GM21529 (cell line): ENCODE results near the gene SMG6.

Experiments used
- ATAC-seq: cut with Tn5 transposase; IDR thresholded peaks from one replicate; pipeline ENCODE4 v1.9.1; 2021; ENCODE audit not compliant: unreplicated experiment

Gene SMG6

DNA sequence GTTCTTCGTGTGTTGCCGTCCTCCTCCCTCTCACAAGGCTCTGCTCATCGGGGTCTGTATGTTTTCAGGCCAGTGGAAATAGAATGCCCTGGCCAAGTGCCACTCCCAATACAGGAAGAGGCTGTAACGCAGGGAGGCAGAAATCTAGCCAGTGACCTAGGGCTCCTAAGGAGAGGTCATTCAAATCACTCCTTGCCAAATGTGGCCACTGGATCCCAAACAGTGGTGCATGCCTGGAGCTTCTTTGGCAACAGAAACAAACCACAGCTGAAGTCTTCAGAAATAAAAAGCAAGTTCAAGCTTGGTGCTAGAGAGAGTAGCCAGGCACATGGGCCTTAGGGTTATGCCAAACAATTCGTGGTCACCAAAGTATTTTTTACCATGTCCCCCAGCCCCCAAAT, 66.1 kb downstream of the SMG6 start:
- no peak for ATAC-seq

GRCh38 chr17:2235792-2236366, 67.7 kb downstream of the SMG6 start:
- ATAC-seq: no peak

GRCh38 chr17:2235265-2235664, 68.3 kb downstream of the SMG6 start:
- ATAC-seq: no peak

GRCh38 chr17:2233441-2233947, 70.1 kb downstream of the SMG6 start:
- ATAC-seq: no peak

- ATAC-seq: no peak
These were observed 71.3 kb downstream of the SMG6 start for GRCh38 chr17:2232244-2232638.

DNA sequence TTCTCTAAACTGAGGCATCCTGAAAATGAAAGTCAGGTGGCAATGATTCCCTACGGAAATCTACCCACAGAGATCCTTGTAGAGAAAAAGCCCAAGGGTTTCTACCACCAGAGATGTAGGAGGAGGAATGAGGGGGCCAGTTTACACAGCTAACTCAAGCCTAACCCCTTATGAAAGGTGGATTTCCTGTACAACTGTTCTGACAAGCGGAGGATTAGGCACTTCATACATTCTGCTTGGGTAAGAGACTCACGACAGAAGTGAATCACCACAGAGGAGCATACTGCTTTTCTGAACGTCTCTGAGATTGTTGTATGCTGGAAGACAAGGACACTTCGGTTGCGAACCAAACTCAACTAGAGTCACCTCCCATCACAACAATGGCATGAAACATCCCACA, 72.7 kb downstream of the SMG6 start:
- no peak for ATAC-seq

DNA sequence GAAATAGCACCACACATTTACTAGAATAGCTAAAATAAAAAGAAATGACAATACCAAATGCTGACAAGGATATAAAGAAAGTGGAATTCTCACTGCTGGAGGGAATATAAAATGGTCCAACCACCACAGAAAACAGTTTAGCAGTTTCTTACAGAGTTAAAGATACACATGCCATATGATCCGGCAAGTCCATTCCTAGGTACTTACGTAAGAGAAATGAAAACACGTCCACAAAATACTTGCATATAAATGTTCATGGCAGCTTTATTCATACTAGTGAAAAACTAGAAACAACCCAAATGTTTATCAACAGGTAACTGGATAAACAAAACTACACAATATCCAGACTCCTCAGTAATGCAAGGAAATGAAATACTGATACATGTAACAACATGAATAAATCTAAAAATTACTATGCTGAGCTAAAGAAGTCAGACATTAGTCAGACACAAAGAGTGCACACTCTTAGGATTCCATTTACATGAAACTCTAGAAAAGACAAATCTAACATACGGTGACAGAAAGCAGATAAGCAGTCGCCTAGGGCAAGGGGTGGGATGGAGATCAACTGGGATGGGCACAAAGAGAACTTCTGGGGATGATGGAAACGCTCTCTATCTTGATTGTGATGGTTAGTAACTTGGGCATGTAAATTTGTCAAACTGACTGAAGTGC, 76.4 kb downstream of the SMG6 start:
- no peak for ATAC-seq

GRCh38 chr17:2223617-2223927, 80.0 kb downstream of the SMG6 start:
- no peak for ATAC-seq

GRCh38 chr17:2222901-2223616, 80.5 kb downstream of the SMG6 start:
- no peak for ATAC-seq

- no peak for ATAC-seq
These were observed 81.3 kb downstream of the SMG6 start for GRCh38 chr17:2222301-2222700.

DNA sequence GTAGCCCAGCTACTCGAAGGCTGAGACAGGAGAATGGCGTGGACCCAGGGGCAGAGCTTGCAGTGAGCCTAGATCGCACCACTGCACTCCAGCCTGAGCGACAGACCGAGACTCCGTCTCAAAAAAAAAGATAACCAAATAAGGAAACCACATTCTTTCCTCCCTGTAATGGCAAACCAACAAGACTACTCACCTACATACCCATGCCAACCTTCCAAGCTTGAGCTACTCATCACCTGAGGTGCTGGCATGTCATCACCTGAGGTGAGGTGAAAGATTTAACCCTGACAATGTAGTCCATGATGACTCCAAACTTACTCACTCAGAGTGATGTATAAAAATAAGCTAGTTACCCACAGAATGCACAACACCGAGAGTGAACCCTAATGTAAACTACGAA, 85.2 kb downstream of the SMG6 start:
- no peak for ATAC-seq

DNA sequence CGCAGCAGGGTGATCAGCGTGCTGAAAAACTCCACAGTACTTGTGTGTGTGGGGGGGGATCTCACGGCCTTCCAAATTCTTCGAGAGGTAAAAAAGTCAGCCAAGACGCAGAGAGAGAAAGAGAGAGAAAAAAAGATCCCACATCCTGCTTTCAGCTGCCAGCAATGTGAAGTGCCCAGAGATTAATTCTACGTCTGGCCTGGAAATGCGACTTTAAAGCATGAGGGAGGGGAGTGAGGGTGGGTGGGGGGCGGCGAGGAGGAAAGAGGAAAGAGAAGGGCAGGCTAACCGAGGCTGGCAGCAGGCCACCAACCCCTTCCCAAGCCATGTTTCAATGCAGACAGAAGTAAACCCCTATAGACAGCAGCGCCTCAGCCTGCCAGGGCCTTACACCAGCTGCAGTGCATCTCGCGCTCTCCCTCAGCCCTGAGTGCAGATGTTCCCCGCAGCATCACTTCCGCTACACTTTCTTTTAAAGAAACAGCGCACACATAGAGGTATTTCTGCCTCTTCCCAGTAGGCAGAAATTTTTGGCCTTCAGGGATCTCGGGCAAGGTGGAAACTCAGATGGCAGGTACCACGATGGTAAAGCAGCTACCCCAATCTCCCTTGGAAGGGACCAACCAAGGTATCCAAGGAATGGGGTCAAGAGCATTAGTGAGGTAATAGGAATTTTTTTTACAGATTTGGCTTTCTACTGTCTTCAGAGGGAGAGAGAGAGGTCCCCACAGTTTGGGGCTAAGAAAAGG, 87.8 kb downstream of the SMG6 start:
- peak; percentile 85 for ATAC-seq

DNA sequence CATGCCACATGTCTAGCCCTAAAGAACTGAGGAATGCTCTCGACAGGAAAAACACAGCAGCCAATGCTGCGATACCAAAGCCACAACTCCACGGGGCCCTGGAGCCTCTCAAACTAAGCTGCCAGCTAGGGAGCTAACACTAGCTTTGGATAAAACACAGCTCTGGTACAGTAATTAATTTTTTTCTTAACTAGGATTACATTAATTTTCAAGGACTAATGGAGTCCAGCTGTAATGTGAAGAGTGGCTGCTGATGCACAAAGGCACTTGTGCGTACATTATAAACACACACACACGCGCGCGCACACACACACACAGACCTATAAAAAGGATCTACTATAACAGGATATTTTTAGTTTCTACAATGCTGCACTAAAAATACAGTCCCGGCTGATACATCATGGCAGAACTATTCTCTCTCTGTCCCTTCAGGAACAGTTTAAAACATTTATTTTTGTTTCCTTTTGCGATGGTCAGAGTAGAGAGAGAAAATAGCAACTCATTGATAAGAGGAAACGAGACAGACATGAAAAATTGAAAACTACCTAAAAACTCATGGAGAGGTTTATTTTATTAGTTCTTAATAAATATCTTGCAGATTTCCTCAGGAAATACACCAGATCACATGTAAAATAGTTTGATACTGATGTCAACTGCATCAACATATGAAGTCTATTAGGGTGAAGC, 88.5 kb downstream of the SMG6 start:
- no peak for ATAC-seq

- no peak for ATAC-seq
These were observed 89.3 kb downstream of the SMG6 start for GRCh38 chr17:2214047-2214928.

- no peak for ATAC-seq
These were observed 90.2 kb downstream of the SMG6 start for GRCh38 chr17:2213291-2213960.

GRCh38 chr17:2212400-2212981, 91.1 kb downstream of the SMG6 start:
- no peak for ATAC-seq

GRCh38 chr17:2211661-2212399, 91.8 kb downstream of the SMG6 start:
- no peak for ATAC-seq

- no peak for ATAC-seq
These were observed 92.9 kb downstream of the SMG6 start for GRCh38 chr17:2210726-2211125.
